Endothelial cell (in vitro differentiated cells): ENCODE data around the gene TLK2. TPM values are rescaled to one million over a fixed set of nuclear protein-coding genes. Genes with fewer than 3 reads are reported as not detected.
"Not testable (repeated sequence)": the region's sequence is repeated elsewhere in the genome, so short reads cannot be mapped to it uniquely, and the experiment has no call there.

Experiments used
- DNase-seq: peaks from one replicate; pipeline ENCODE4 v3.0.0; 2021; ENCODE audit warnings: low spot score
- H3K27ac Mint-ChIP-seq: one replicate; pipeline ENCODE4 v1.8.0; 2021; ENCODE audit warnings: mixed read lengths, inconsistent platforms; ENCODE audit not compliant: unreplicated experiment
- H3K27me3 Mint-ChIP-seq: one replicate; pipeline ENCODE4 v1.8.0; 2021; ENCODE audit warnings: mild to moderate bottlenecking, moderate library complexity, mixed read lengths, inconsistent platforms; ENCODE audit not compliant: unreplicated experiment
- H3K36me3 Mint-ChIP-seq: one replicate; pipeline ENCODE4 v1.8.0; 2021; ENCODE audit warnings: mild to moderate bottlenecking, low read depth, mixed read lengths, inconsistent platforms; ENCODE audit not compliant: unreplicated experiment
- H3K4me1 Mint-ChIP-seq: one replicate; pipeline ENCODE4 v1.8.0; 2021; ENCODE audit warnings: mild to moderate bottlenecking, mixed read lengths, inconsistent platforms; ENCODE audit not compliant: unreplicated experiment
- H3K4me3 Mint-ChIP-seq: one replicate; pipeline ENCODE4 v1.8.0; 2021; ENCODE audit warnings: mild to moderate bottlenecking, mixed read lengths, inconsistent platforms; ENCODE audit not compliant: unreplicated experiment
- H3K9me3 Mint-ChIP-seq: one replicate; pipeline ENCODE4 v1.8.0; 2021; ENCODE audit warnings: mixed read lengths, inconsistent platforms; ENCODE audit not compliant: unreplicated experiment
- long read RNA-seq: library from polyadenylated mRNA; unstranded; transcript quantifications from one replicate; pipeline ENCODE4 v2.0.0, GENCODE V29; 2020; ENCODE audit not compliant: unreplicated experiment
- total RNA-seq: library from RNA; stranded (reverse); fragmentation: NEBNext Ultra II Directional; extraction: Animal tissue kit (Norgen Biotek cat#: 25700); gene quantifications from one replicate; pipeline ENCODE4 v1.2.1, GENCODE V29; 2021; ENCODE audit not compliant: unreplicated experiment
- TF ChIP-seq, protein P1 (sequence below): fragments of 200-600 bp; sonication (generic); IDR thresholded peaks from one replicate; pipeline ENCODE4 v1.5.0; 2021; ENCODE audit warnings: antibody characterized with exemption; ENCODE audit not compliant: unreplicated experiment

Gene TLK2
- total RNA-seq: 47.5 TPM
- long read RNA-seq, partial matches to known transcripts: 0 of 1 reads
- long read RNA-seq, other reads (novel, unspliced or antisense): 0 of 1 reads

DNA sequence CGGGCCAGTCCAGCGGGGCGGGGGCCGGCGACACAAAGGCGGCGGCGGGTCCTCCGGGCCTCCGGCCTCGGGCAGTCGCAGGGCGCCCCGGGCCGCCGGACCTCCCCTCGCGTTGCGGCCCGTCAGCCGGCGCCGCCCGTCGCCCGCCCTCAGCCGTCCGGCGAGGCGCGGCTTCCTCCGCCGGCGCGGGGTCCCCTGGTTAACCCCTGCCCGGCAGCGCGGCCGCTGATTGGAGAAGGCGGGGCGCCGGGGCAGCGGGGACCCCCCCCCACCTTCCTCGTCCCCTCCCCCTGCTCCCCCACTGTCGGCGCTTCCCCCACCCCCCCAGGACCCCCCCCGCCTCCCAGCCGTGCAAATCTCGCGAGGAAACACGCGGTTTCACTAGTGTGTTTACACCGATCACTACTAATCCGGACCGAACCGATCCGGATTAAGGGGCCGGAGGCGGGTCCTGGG lies at the start of gene TLK2:
TLK2 (plus strand) TSS at position 402 of the 456 bp plus-strand sequence. CDS start 2,301 bp downstream, outside the sequence.
- TF ChIP-seq, protein P1, sequence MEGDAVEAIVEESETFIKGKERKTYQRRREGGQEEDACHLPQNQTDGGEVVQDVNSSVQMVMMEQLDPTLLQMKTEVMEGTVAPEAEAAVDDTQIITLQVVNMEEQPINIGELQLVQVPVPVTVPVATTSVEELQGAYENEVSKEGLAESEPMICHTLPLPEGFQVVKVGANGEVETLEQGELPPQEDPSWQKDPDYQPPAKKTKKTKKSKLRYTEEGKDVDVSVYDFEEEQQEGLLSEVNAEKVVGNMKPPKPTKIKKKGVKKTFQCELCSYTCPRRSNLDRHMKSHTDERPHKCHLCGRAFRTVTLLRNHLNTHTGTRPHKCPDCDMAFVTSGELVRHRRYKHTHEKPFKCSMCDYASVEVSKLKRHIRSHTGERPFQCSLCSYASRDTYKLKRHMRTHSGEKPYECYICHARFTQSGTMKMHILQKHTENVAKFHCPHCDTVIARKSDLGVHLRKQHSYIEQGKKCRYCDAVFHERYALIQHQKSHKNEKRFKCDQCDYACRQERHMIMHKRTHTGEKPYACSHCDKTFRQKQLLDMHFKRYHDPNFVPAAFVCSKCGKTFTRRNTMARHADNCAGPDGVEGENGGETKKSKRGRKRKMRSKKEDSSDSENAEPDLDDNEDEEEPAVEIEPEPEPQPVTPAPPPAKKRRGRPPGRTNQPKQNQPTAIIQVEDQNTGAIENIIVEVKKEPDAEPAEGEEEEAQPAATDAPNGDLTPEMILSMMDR: no peak
- peak within 1 kb of the TSS; percentile 98 for H3K27ac Mint-ChIP-seq
- no peaks in the 10 kb centered on the region for H3K9me3 Mint-ChIP-seq
- peak within 1 kb of the TSS; percentile 99 for H3K4me3 Mint-ChIP-seq
- H3K36me3 Mint-ChIP-seq: peaks cover 13% of the 10 kb centered on the region
- DNase-seq: peak; percentile 84
- peaks cover 12% of the 10 kb centered on the region for H3K27me3 Mint-ChIP-seq
- peaks cover 16% of the 10 kb centered on the region for H3K4me1 Mint-ChIP-seq

DNA sequence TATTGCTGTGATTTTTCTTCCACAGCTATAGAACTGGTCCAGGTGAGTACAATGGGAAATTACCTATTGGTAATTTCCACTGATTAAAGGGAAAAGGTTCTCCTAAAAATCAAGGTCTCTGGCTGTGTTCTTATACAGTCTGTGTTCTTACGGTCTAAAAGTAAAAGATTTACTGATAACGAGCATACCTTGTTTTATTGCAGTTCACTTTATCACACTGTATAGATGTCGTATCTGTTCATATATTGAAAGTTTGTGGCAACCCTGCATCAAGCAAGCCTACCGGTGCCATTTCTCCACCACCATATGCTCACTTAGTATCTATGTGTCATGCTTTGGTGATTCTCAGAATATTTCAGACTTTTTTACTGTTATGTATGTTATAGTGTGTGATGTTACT lies 43.4 kb upstream of the TLK2 start:
- H3K27ac Mint-ChIP-seq, H3K4me3 Mint-ChIP-seq: not testable (repeated sequence)
- H3K36me3 Mint-ChIP-seq: peaks cover 11% of the 10 kb centered on the region

DNA sequence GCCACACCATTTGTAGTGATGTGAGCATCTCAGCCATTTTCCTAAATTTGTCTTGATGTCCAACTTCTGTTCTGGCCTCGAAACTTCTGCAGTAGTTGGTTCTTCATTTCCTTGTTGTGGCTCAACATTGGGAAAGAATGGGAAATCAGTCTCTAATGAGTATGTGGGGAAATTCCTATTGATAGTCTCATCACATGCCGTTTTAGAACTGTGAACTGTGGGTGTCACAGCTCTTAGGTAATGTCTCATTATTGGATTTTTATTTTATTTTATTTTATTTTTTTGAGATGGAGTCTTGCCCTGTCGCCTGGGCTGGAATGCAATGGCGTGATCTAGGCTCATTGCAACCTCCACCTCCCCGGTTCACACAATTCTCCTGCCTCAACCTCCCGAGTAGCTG lies 37.4 kb upstream of the TLK2 start:
- H3K4me3 Mint-ChIP-seq, H3K27me3 Mint-ChIP-seq, DNase-seq, H3K4me1 Mint-ChIP-seq, H3K9me3 Mint-ChIP-seq, H3K27ac Mint-ChIP-seq: not testable (repeated sequence)
- peaks cover 11% of the 10 kb centered on the region for H3K36me3 Mint-ChIP-seq

More for the DNA sequence above, 43.4 kb upstream of the TLK2 start:
- H3K27me3 Mint-ChIP-seq, H3K9me3 Mint-ChIP-seq, H3K4me1 Mint-ChIP-seq, DNase-seq: not testable (repeated sequence)

DNA sequence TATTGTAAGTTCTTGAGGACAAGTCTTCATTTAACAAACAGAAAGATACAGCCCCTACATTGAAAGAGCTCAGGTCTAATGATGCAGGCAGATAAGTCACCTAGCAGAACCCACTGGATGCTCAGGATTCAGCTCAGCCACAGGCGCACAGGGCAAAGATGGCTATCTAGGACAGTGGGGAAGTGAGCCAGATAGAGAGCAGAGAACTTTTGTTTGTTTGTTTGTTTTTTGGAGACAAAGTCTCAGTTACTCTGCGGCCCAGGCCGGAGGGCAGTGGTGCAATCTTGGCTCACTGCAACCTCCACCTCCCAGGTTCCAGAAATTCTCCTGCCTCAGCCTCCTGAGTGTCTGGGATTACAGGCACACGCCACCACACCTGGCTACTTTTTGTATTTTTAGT lies 34.6 kb upstream of the TLK2 start:
- no peak overlapping the region for H3K27ac Mint-ChIP-seq
- H3K4me3 Mint-ChIP-seq: peak overlapping the region; percentile 44
- DNase-seq: no peak
- peaks cover 26% of the 10 kb centered on the region for H3K36me3 Mint-ChIP-seq
- TF ChIP-seq, protein P1: no peak
- no peaks in the 10 kb centered on the region for H3K27me3 Mint-ChIP-seq
- H3K4me1 Mint-ChIP-seq: no peaks in the 10 kb centered on the region
- H3K9me3 Mint-ChIP-seq: no peaks in the 10 kb centered on the region

DNA sequence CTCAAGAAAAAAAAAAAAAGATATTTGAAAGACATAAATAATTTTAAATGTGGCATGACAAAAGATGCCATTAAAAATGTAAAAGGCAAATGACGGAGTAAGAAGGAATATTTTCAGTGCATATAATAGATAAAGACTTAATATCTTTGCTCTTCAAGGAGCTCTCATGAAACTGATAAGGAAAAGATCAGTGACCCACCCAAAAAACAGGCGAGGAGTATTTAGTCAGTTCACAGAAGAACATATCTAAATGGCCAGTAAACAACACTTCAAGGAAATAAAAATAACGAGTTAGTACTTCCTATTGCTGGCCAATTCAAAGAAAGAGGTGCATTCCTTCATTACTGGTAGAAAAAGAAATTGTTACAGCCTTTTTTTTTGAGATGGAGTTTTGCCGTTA lies 32.8 kb upstream of the TLK2 start:
- H3K36me3 Mint-ChIP-seq: peaks cover 23% of the 10 kb centered on the region
- not testable (repeated sequence) for H3K27me3 Mint-ChIP-seq, DNase-seq, H3K4me3 Mint-ChIP-seq, H3K27ac Mint-ChIP-seq, H3K9me3 Mint-ChIP-seq, H3K4me1 Mint-ChIP-seq

DNA sequence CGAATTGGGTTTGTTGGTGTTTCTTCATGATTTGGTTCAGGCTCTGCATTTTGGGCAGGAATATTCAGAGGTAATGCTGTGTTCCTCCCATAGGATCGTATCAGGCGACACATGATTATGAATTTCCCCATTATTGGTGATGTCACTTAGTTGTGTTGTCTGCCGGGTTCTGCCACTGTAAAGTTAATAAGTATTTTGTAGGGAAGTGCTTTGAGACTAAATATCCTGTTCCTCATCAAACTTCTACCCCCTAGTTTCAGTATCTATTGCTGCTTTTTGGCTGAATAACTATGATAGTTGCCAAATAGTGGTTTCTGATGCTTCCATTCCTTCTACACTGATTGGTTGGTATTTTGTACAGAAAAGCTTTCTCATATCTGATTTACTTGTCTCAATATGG lies 26.4 kb upstream of the TLK2 start:
- not testable (repeated sequence) for H3K4me3 Mint-ChIP-seq, DNase-seq, H3K27me3 Mint-ChIP-seq, H3K9me3 Mint-ChIP-seq, H3K27ac Mint-ChIP-seq, H3K4me1 Mint-ChIP-seq
- peaks cover 10% of the 10 kb centered on the region for H3K36me3 Mint-ChIP-seq

DNA sequence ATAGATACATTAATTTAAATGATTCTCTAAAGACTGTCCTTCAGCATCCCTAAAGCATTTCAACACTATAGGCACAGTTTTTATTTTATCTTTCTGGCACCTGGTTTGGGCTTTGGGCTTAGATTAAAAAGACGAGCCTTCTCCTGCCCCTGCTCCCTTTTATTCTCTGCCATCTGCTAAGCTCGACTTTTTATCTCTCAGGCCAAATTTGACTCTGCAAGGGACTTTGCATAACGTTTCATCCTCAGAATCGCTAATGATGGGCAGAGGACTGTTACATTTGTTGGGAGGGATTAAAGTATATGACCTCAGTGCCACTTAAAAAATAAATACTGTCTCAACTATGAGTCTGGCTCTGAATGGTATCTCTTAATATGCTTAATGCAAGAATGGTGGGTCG lies 25.6 kb upstream of the TLK2 start:
- H3K36me3 Mint-ChIP-seq, H3K27me3 Mint-ChIP-seq, H3K4me3 Mint-ChIP-seq, H3K9me3 Mint-ChIP-seq, DNase-seq, H3K4me1 Mint-ChIP-seq, H3K27ac Mint-ChIP-seq: not testable (repeated sequence)

DNA sequence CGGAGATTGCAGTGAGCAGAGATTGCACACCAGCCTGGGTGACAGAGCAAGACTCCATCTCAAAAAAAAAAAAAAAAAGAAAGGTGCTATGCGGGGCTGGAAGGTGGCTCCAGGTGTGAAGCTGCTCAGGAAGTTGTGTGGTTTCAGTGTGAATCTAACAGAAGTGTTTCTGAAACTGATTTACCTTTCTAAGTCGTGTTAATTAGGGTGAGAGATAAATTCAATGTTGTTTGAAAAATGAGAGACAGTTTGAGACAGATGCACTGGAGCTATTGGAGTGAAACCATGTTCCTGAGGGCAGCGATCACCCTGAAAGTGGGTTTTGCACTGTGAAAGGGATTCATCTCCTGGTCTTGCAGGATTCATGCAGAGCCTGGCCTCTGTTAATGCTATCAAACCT lies 25.0 kb upstream of the TLK2 start:
- not testable (repeated sequence) for H3K9me3 Mint-ChIP-seq, H3K27ac Mint-ChIP-seq, DNase-seq, H3K27me3 Mint-ChIP-seq, H3K36me3 Mint-ChIP-seq, H3K4me3 Mint-ChIP-seq, H3K4me1 Mint-ChIP-seq

DNA sequence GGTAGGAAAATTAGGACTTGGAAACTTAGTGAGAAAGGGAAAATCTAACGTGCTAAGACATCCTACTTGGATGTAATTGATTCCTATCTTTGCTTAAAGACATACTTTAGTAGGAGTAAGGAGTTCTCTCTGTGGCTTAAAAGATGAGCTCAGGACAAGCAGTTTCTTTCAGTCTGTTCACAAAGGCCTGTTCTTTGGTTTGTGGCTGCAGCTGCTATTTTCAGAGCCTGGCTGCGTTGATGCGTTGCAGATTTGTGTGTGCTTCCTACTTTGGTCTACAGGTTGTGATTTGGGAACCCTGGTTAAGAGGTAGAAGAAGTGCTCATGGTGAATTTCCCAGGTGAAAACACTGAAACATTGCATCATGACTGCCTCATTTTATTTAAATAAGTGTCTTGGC lies 24.5 kb upstream of the TLK2 start:
- H3K27me3 Mint-ChIP-seq, H3K4me3 Mint-ChIP-seq, H3K4me1 Mint-ChIP-seq, H3K27ac Mint-ChIP-seq, H3K36me3 Mint-ChIP-seq, DNase-seq, H3K9me3 Mint-ChIP-seq: not testable (repeated sequence)
